ENCODE measurements around the gene TCF12.
"Not testable (repeated sequence)": the region's sequence is repeated elsewhere in the genome, so short reads cannot be mapped to it uniquely, and the experiment has no call there.

Gene TCF12

DNA sequence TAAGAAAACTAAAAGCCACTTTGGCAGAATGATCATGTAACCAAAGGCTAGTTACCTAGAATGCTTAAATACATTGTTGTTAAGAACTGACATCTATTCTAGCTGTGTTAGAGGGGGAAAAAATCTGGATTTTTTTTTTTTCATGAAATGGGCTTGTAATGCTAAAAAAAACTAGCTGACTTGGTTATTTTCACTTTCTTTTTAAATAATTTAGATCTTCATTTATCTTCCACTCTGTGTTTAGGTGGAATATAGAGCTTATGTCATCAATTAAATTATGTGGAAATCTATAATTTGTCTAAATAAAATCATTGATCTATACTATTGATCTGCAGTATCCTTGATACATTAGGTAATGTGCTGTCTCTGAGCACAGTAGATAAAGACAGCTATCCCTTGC, 217.4 kb downstream of the TCF12 start:
- DNase-seq (ENCODE audit: low spot score), result no peak

DNA sequence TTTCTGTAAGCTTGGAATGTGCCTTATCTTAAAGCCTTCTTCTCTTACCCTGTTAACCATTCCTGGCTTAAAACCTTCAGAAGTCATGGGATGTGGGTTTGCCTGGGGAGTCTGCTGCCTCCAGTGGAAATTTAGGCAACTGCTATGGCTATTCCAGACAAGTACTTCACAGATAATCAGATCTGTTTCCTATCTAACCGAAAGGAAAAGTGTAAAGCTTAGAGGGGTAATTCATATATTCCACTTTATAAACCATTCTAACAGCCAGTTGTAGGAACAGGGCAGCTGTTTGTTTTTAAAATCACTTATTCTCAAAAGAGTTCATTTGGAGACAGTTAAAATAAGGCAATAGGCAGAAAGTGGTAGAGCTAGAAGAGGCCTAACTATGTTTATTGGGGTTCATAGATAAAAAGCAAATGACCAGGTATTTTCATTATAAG, 219.9 kb downstream of the TCF12 start:
- peak; percentile 65 for DNase-seq (ENCODE audit: low spot score)

DNA sequence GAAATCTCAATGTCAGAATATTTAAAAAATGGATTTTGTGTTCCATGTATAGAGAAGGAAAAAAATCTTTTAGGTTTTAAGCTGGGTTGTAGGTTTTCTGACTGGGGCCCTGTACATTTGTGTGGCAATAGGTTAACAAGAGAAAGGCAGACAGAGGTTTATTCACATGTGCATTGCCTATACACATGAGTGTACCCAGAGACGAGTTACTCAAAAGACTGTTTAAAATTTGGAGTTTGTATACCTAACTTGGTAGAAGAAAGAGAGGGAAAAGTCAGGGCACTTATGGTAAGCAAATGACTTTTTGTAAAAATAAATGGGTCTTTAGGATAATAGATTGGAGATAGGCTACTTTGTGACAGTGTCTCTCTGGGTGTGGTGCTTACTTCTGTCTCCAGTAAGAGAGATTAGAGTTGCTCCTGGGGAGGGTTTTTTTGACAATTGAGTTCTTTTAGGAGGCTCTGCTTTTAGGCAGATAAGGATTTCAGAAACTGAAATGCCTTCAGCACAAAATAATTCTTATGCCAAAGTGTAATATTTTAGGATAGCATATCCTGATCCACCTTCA, 225.2 kb downstream of the TCF12 start:
- no peak for DNase-seq (ENCODE audit: low spot score)

DNA sequence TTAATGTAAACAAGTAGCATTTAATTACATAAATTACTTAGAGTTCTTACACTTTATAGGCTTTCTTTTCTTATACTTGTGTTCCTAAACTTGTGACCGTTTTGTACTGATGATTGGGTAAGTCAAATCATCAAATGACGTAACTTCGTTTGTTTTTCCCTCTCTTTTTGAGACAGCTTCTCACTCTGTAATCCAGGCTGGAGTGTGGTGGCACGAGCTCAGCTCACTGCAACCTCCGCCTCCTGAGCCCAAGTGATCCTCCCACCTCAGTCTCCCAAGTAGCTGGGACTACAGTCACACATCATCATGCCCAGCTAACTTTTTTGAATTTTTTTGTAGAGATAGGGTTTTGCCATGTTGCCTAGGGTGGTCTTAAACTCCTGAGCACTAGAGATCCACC, 226.0 kb downstream of the TCF12 start:
- DNase-seq (ENCODE audit: low spot score), result no peak

DNA sequence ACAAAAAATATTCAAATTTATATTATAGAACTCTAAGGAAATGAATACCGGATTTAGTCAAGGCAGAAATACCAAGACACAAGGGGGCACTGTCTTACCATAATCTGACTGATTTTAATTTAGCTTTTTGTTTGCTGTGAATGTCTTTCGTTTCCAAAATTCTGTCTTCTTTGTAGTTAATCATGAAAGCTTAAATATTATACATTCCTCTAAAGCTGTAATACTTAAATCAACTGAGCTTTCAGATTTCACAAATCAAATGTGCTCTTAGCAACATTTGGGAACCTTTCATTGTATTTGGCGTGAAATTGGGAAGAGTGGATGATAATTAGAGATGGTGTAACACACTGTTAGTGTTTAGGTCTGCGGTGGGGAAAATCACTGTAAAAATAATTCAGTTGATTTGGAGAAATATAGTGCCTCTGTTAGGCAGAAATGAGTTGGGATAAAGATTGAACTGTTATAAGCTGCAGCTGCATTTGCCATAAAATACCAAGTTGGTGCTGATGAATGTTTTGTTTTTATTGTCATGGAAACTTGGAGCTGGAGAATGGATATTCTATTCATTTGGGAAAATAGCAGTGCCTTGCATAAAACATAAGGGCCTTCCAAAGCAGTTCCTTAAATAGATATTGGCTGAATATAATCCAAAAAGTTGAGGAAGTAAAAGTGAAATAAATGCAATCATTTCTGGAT, 228.2 kb downstream of the TCF12 start:
- DNase-seq (ENCODE audit: low spot score), result peak; percentile 17

DNA sequence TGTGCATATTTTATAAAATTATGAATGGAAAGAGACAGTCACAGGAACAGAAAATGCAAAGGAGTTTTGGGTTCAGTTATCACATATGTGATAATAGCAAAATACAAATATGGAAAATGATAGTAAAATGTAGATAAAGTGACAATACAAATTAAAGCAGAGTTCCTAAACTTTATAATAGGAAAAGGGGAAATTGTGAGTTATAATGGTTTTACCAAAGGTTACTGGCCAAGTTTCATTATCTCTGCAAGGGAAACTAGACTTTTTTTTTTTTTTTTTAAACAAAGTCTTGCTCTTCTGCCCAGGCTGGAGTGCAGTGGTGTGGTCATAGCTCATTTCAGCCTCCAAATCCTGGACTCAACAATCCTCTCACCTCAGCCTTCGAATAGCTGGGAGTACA, 229.2 kb downstream of the TCF12 start:
- DNase-seq (ENCODE audit: low spot score), result no peak

DNA sequence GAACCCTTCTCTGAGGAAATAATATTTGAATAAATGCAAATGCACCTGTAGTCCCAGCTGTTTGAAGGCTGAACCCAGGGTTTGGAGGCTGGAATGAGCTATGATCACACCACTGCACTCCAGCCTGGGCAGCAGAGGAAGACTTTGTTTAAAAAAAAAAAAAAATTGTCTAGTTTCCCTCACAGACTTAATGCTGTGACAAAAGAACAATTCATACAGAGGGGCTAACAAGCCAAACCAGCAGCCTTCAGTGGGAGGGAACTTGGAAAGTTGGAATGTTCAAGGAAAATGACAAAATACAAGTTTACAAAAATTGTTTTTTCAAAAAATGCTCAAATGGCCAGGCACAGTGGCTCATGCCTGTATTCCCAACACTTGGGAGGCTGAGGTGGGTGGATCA, 229.8 kb downstream of the TCF12 start:
- no peak for DNase-seq (ENCODE audit: low spot score)

DNA sequence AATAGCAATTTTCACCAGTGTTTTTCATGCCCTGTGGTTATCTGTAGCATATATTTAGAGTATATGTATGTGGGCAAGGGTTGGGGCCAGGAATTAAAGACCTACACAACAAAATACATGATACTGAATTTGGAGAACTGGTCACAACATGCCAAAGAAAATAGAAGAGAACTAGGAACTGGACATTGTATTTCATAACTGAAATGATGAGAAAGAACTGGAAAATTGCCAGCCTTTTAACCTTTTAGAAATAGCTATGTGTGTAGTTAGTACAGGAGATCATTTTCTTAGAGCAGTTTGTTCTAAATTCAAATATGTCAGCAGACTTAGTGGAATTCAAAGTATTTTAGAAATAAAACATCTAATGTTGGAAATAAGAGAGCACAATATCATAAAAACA, 230.8 kb downstream of the TCF12 start:
- no peak for DNase-seq (ENCODE audit: low spot score)

DNA sequence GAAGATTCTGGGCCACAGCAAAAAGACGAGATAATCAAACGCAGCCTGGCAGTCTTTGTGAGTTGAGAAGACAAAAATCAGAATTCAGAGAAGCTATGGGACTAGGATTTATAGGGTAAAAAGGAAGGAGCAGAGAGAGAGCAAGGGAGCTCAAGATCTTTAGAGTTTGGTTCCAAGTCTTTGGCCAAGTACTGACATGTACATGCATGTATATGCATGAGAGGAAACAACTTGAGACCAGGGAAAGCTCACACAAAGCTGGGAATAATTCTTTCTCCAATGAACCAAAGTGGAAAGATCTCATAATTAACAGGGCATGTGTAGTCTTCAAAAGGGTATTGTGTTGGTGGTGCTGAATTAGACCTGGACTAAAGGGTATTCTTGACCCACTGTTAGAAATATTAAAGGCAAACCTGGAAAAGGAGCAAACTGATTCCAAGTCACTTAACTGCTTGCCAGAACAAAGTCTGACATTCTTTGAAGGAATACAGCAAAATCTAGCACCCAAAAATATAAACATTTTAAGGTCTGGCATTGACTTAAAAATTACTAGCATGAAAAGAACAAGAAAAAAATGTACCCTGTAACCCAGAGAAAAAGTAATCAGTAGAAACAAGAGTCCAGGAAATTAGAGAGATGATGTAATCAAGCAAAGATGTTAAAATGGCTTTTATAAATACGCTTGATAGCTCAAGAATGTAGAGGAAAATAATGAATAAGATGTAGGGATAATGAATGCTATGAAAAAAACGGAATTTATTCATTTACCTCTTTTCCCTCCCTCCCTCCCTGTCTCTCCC, 231.8 kb downstream of the TCF12 start:
- DNase-seq (ENCODE audit: low spot score), result no peak

DNA sequence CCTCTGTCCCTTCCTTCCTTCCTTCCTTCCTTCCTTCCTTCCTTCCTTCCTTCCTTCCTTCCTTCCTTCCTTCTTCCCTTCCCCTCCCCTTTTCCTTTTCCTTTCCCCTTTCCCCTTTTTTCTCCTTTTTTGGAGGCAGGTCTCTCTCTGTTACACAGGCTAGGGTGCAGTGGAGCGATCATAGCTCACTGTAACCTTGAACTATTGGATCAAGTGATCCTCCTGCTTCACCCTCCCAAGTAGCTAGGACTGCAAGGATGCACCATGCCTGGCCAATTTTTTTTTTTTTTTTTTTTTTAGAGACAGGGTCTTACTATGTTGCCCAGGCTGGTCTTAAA, 232.4 kb downstream of the TCF12 start:
- not testable (repeated sequence) for DNase-seq (ENCODE audit: low spot score)

DNA sequence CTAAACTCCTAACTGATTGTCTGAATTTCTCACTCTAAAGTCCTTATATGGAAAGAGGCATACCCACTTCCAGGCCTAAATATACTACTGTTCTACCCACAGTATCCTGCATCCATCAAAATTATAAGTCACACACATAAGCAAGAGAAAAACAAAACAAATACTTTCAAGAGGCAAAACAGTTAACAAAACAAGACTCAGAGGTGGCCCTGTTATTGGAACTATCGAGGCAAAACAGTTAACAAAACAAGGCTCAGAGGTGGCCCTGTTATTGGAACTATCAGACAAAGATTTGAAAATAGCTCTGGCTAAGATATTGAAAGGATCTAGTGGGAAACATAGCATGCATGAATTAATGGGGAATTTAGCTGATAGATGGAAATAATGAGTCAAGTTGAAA, 233.7 kb downstream of the TCF12 start:
- DNase-seq (ENCODE audit: low spot score), result no peak

DNA sequence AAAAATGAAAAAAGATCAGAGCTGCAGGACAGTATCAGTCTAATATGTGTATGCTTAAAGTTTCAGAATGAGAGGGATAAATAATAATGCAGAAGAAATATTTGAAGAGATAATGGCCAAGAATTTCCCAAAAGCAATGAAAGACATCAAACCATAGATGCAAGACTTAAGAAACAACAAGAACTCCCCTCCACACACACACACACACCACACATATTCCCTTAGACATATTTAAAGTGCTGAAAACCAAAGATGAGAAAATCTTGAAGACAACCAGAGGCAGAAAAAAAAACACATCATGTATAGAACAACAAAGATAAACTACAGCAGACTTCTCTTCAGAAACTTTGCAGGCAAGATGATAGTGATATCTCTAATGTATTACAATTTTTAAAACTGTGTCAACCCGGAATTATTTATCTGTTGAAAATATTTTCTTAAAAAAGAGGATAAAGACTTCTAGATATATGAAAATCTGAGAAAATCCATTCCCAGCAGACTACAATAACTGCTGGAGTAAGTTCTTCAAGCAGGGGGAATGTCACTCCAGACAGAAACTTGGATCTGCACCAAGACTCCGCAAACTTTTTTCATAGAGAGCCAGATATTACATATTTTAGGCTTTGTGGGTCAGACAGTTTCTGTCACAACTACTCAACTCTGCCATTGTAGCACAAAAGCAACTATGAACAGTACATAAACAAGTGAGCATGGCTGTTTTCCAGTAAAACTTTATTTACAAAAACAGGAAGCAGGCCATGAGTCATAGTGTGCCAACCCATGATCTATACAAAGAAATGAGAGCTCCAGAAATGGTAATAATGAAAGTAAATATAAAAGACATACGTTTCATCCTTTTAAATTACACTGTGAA, 234.5 kb downstream of the TCF12 start:
- DNase-seq (ENCODE audit: low spot score), result no peak

DNA sequence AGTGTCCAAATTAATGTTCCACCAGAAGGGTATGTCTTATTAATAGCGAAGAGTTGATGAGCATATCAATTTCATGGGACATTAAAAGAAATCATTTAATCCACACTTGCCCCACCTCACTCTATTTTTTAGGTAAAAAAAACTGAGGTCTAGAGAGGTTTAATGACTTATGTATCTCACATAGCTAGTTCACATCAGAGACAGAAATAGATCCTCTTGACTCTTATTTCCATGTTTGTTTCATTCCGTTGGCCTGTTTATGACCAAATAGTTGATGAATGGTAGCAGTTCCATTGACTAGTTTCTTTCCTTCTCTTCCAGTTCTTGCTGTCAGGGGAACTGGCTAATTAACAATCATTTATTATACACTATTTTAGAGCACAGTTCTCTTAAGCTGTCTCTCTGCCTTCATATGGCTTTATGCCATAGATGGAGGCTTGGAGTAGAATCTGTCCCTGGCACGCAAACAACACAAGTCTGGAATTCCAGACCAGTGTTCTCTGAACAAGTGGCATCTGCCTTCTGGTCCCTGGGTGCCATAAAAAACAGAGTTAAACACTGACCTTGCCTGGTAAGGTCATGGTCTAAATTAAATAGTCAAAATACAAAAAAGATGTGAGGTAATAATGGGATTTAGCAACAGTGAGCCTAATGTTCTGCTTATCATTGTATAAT, 237.9 kb downstream of the TCF12 start:
- no peak for DNase-seq (ENCODE audit: low spot score)

DNA sequence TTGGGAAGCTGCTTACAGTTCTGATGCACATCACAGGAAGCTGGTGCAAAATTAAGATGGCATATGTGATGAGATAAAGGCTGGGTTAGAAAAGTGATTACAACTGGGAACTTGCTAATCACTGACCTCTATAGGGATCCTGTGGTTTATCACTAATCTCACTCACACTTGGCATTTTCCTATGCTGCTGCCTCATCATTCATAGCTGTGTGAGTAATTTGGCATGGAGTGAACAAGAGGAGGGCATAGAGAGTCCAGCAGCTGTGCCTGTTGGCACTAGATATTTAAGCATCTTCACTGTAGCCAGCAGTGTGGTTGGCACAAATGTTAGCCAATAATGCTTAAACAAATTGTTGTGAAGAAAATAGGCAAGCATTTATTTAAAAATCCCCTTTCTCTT, 240.1 kb downstream of the TCF12 start:
- no peak for DNase-seq (ENCODE audit: low spot score)

DNA sequence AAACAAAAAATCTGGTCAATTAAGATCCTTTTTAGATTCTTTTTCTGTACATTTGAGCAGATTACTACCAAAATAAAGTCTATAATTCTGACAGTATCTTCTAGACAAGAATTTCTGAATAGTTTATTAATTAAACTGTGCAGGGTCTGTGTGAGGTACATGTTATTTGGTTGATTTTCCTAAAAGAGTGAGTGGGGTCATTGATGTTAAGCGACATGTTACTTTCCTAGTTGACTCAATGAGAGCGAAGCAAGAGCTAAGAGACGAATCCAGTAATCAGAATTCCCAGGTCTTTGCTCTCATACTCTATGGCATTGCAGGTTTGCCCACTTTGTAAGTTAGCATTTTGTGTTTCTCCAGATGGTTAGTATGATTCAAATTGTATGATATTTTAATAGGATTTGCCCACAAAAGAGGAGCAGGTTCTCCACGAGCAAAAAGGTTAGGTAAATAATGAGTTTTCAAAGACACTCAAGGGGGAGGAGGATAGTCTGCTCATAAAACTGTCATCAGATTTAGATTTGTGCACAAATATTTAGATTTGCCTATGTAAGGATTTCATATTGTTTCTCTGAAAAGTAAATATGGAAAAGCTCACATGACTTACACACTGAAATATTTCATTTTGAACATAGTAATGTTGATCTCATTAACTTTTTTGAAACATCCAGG, 240.7 kb downstream of the TCF12 start:
- no peak for DNase-seq (ENCODE audit: low spot score)

DNA sequence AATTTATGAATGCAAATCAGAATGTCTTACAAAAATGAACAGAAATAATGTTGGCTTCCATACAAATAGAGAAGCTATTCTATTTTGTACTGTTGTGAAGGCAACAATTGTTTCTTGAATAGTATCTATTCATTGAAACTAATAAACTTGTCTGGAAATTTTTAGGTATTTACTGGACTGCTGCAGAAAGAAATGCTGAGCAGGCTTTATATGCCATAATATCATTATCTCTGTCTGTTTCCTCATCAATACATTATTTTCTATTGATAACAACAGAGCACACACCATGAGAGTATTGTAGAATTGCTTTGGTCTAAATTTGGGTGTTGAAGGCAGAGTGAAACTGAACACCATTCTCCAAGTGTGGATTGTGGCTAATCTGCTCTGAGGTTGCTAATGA, 241.3 kb downstream of the TCF12 start:
- DNase-seq (ENCODE audit: low spot score), result no peak

DNA sequence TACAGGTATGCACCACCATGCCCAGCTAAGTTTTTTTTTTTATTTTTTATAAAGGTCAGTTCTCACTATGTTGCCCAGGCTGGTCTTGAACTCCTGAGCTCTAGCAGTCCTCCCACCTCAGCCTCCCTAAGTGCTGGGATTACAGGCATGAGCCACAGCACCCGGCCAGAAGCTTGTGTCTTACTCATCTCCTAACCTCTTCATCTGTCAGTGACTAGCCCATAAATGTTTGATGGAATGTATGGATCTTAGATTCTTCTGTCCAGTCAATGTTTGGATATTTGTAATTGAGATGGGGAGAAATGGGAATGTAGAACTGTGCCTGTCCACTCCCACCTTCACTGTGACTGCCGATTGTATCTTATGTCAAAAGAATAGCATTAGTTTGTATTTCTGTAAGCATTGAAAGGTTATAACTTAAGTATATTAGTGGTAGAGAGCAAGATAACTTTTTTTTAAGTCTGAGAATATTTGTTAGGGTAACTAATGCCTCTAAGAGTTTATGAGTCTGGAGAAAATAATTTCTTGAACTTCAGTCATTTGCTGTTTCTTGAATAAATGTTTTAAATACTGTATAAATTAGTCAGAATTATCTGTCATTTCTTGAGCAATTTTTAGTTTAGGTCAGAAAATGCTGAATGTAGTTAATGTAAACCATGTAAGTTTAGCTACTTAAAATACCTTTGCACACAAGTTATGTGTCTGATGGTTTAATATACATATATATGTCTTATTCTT, 242.5 kb downstream of the TCF12 start:
- no peak for DNase-seq (ENCODE audit: low spot score)

DNA sequence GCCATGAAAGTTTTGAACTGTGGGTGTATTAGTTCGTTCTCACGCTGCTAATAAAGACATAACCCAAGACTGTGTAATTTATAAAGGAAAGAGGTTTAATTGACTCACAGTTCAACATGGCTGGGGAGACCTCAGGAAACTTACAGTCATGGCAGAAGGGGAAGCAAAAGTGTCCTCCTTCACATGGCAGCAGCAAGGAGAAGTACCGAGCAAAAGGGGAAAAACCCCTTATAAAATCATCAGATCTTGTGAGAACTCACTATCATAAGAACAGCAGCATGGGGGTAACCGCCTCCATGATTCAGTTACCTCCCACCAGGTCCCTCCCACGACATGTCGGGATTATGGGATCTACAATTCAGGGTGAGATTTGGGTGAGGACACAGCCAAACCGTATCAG, 245.8 kb downstream of the TCF12 start:
- DNase-seq (ENCODE audit: low spot score), result not testable (repeated sequence)

DNA sequence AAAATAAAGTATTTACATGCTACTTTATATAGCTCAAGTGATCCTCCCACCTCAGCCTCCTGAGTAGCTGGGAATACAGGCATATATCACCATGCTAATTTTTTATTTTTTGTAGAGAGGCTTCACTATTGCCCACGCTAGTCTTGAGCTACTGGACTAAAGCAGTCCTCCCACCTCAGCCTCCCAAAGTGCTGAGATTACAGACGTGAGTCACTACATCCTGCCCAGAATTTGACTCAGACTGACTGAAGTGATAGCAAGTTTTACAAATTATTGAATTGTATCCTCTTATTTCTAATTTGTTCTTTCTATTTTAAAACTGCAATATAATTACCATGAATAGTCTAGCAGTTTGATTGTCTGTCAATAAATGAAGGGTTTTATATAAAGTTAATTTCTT, 247.5 kb downstream of the TCF12 start:
- no peak for DNase-seq (ENCODE audit: low spot score)

DNA sequence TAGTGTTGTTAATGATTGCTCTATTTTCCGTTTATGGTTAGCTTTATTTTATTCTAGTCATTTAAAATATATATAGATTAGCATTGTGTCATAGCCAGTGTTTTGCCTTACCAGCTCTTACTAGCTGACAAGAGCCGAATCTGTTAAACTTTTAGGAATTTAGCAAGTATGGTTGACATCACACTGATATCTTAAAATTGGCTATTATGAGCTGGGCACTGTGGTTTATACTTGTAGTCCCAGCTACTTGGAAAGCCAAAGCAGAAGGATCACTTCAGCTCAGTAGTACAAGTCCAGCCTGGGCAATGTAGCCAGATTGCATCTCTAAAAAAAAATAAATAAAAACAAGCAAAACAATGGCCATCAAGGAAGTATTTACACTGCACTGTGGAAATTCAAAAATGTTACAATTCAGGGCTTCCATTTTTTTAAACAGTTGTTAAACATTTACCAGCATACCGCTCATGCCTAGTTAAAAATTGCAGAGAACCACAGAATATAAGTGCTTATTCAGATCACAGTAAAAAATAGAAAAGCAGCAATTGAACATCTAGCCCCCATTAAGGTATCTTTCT, 249.5 kb downstream of the TCF12 start:
- DNase-seq (ENCODE audit: low spot score), result no peak

All from iPS-NIHi11 (cell line).